T-cell (primary cell): ENCODE results near the gene IGFL2. TPM values are rescaled to one million over a fixed set of nuclear protein-coding genes. Genes with fewer than 3 reads are reported as not detected.

Source experiments
- ATAC-seq, 4 experiments: fragments of 200-7000 bp in 3 of 4; fragments of 150-1000 bp in 1 of 4; cut with Tn5 transposase; replicated peaks in 1 of 4; 1 replicate in 3 of 4; 2 replicates in 1 of 4; pipeline ENCODE4 v1.10.0; 2021; ENCODE audit warnings: moderate library complexity in 3 of 4, mild to moderate bottlenecking in 2 of 4, moderate number of reproducible peaks in 1 of 4
- CTCF ChIA-PET, 2 donors: fragments of 300-600 bp; sonication (Branson Sonifier 250); formaldehyde crosslinking; loops; one replicate each; lab custom pipeline; 2022; ENCODE audit warnings: antibody characterized with exemption in 2 of 2; lab: Charles Lee
- POLR2A ChIA-PET, 2 donors: fragments of 300-600 bp; sonication (Branson Sonifier 250); formaldehyde crosslinking; loops; one replicate each; lab custom pipeline; 2022; ENCODE audit warnings: antibody characterized with exemption in 2 of 2; lab: Charles Lee
- DNase-seq, 35 experiments: peaks; one replicate each; pipeline versions ENCODE4 v3.0.0 to v3.0.0-alpha.2; 2013 to 2023
- H3K27ac ChIP-seq: one replicate; pipeline ENCODE4 v1.5.1; 2013; ENCODE audit warnings: low read length
- H3K27me3 ChIP-seq, 2 experiments: replicated peaks in 1 of 2; 1 replicate in 1 of 2; 2 replicates in 1 of 2; pipeline versions ENCODE4 v1.6.1 to v1.7.0; 2013; ENCODE audit warnings: low read length in 1 of 2, mixed read lengths in 1 of 2; ENCODE audit not compliant: control insufficient read depth in 2 of 2, insufficient read depth in 2 of 2; ENCODE audit errors: extremely low read depth in 1 of 2
- H3K36me3 ChIP-seq, 2 donors: 1 replicate in 1 of 2; 2 replicates in 1 of 2; pipeline versions ENCODE4 v1.6.1 to v1.7.0; 2013; ENCODE audit warnings: low read length in 1 of 2; ENCODE audit not compliant: control insufficient read depth in 2 of 2, insufficient read depth in 1 of 2; ENCODE audit errors: extremely low read depth in 1 of 2
- H3K4me1 ChIP-seq, 2 experiments: 1 replicate in 1 of 2; 2 replicates in 1 of 2; pipeline versions ENCODE4 v1.6.1 to v1.7.0; 2013; ENCODE audit warnings: low read length in 2 of 2, mixed read lengths in 1 of 2; ENCODE audit not compliant: insufficient read depth in 2 of 2, control insufficient read depth in 1 of 2; ENCODE audit errors: extremely low read depth in 1 of 2
- H3K4me3 ChIP-seq, 2 donors: 1 replicate in 1 of 2; 2 replicates in 1 of 2; pipeline versions ENCODE4 v1.5.1 to v1.7.0; 2013; ENCODE audit warnings: mild to moderate bottlenecking in 2 of 2, low read length in 1 of 2, moderate library complexity in 1 of 2; ENCODE audit not compliant: control insufficient read depth in 1 of 2; ENCODE audit errors: extremely low read depth in 1 of 2
- H3K9me3 ChIP-seq: 2 replicates; pipeline ENCODE4 v1.7.0; 2013
- H3K27ac Mint-ChIP-seq, 2 donors: one replicate each; pipeline ENCODE4 v1.8.0; 2020 to 2021; ENCODE audit warnings: mild to moderate bottlenecking in 2 of 2, mixed read lengths in 2 of 2
- H3K27me3 Mint-ChIP-seq, 2 donors: one replicate each; pipeline ENCODE4 v1.8.0; 2021 to 2022; ENCODE audit warnings: mixed read lengths in 2 of 2
- H3K36me3 Mint-ChIP-seq: one replicate; pipeline ENCODE4 v1.8.0; 2021; ENCODE audit warnings: mixed read lengths
- H3K4me1 Mint-ChIP-seq, 3 donors: one replicate each; pipeline ENCODE4 v1.8.0; 2020 to 2022; ENCODE audit warnings: mixed read lengths in 3 of 3, mild to moderate bottlenecking in 1 of 3
- H3K4me3 Mint-ChIP-seq, 3 donors: one replicate each; pipeline ENCODE4 v1.8.0; 2020 to 2022; ENCODE audit warnings: mild to moderate bottlenecking in 3 of 3, mixed read lengths in 3 of 3, moderate library complexity in 3 of 3
- H3K9me3 Mint-ChIP-seq, 3 donors: one replicate each; pipeline ENCODE4 v1.8.0; 2020 to 2022; ENCODE audit warnings: mixed read lengths in 3 of 3
- WGBS: methylation state at CpG from one replicate; pipeline ENCODE4 v1.1.5; 2013; ENCODE audit warnings: missing lambda C conversion rate; ENCODE audit not compliant: insufficient coverage; 5-methylcytosine and 5-hydroxymethylcytosine counted together
- total RNA-seq, 35 experiments: library from RNA in 6 of 35; stranded (reverse) in 6 of 35; fragments of 120-200 nt in 1 of 35; gene quantifications; one replicate each; pipeline versions ENCODE4 v1.2.1 to v1.2.4 and lab custom pipeline; 2013 to 2026

Gene IGFL2
- total RNA-seq, 5 donors from 2014 or later (not counting 1 experiment from before 2014, with no cell fraction given) = 0.32 TPM; not detected in 4

GRCh38 chr19:46209051-46209450 is 61.0 kb downstream of the IGFL2 start:
- no peaks in the 10 kb centered on the region for H3K4me1 ChIP-seq
- ATAC-seq (no peak), DNase-seq (no peak)
- Mint-ChIP-seq H3K27ac (no peak overlapping the region), H3K4me1 (peaks cover 4 to 13% (median 6%) of the 10 kb centered on the region in 3 donors), H3K27me3 (peaks cover 20 to 49% of the 10 kb centered on the region in 2 donors), H3K36me3 (no peaks in the 10 kb centered on the region), H3K9me3 (no peaks in the 10 kb centered on the region), H3K4me3 (no peak overlapping the region)
- no peaks in the 10 kb centered on the region for H3K9me3 ChIP-seq
- H3K27ac ChIP-seq = no peak overlapping the region
- H3K36me3 ChIP-seq = no peaks in the 10 kb centered on the region
- H3K4me3 ChIP-seq = no peak overlapping the region
- ChIA-PET POLR2A (no interaction called here), CTCF (interaction anchor here in 1 of 2 donors (0.6 kb wide), 1 partner anchor 72 kb away, joined by 9 read pairs; no protein-coding TSS in a partner anchor)
- WGBS = 44% methylated on average over 1 of the region's 3 CpGs
- H3K27me3 ChIP-seq = peaks cover 7 to 39% of the 10 kb centered on the region in 2 experiments

GRCh38 chr19:46209472-46209871 is 61.4 kb downstream of the IGFL2 start:
- Mint-ChIP-seq H3K27me3 (peaks cover 25 to 52% of the 10 kb centered on the region in 2 donors), H3K4me3 (no peak overlapping the region), H3K36me3 (no peaks in the 10 kb centered on the region), H3K9me3 (no peaks in the 10 kb centered on the region), H3K4me1 (peaks cover 4 to 13% (median 6%) of the 10 kb centered on the region in 3 donors), H3K27ac (no peak overlapping the region)
- Histone ChIP-seq H3K36me3 (no peaks in the 10 kb centered on the region), H3K27me3 (peaks cover 7 to 36% of the 10 kb centered on the region in 2 experiments), H3K4me3 (no peak overlapping the region), H3K27ac (no peak overlapping the region), H3K9me3 (no peaks in the 10 kb centered on the region), H3K4me1 (no peaks in the 10 kb centered on the region)
- ATAC-seq = no peak
- ChIA-PET POLR2A (no interaction called here), CTCF (no interaction called here)
- no peak for DNase-seq
- no CpG with 5 or more reads among the region's 1 CpG for WGBS

- DNase-seq = no peak
- H3K4me1 ChIP-seq = no peaks in the 10 kb centered on the region
- CTCF ChIA-PET = no interaction called here
- WGBS = 43% methylated on average over 1 of the region's 1 CpG
- ATAC-seq = no peak
- H3K4me3 ChIP-seq = no peak overlapping the region
- Mint-ChIP-seq H3K4me1 (peaks cover 4 to 13% (median 6%) of the 10 kb centered on the region in 3 donors), H3K36me3 (no peaks in the 10 kb centered on the region), H3K4me3 (no peak overlapping the region), H3K9me3 (no peaks in the 10 kb centered on the region), H3K27ac (no peak overlapping the region), H3K27me3 (peaks cover 24 to 48% of the 10 kb centered on the region in 2 donors)
- peaks cover 7 to 33% of the 10 kb centered on the region in 2 experiments for H3K27me3 ChIP-seq
- no peaks in the 10 kb centered on the region for H3K36me3 ChIP-seq
- H3K27ac ChIP-seq = no peak overlapping the region
- POLR2A ChIA-PET = no interaction called here
- H3K9me3 ChIP-seq = no peaks in the 10 kb centered on the region
Measured at GRCh38 chr19:46210669-46211068, 62.6 kb downstream of the IGFL2 start.

Other genes with a start within 250 kb of the IGFL2 start
- 10 to 100 TPM in 3 of 5 donors, 1 to 10 TPM in 2; 7.3 to 17.5 (median 16.9) TPM for gene MYPOP, start 245.6 kb upstream of the IGFL2 start, total RNA-seq
- not detected for gene NANOS2, start 233.5 kb upstream of the IGFL2 start, total RNA-seq
- under 1 TPM in 1 of 5 donors, not detected in 4; 0.03 TPM for gene NOVA2, start 174.4 kb upstream of the IGFL2 start, total RNA-seq
- 10 to 100 TPM; 18.3 to 42.9 (median 39.4) TPM for gene CCDC61, start 152.8 kb upstream of the IGFL2 start, total RNA-seq
- not detected for gene PGLYRP1, start 125.2 kb upstream of the IGFL2 start, total RNA-seq
- gene IGFL4, start 107.2 kb upstream of the IGFL2 start, total RNA-seq = not detected
- gene IGFL3, start 23.6 kb upstream of the IGFL2 start, total RNA-seq = not detected
- not detected for gene IGFL1, start 81.5 kb downstream of the IGFL2 start, total RNA-seq
- under 1 TPM in 3 of 5 donors, not detected in 2; 0.13 to 0.76 (median 0.26) TPM for gene HIF3A, start 148.8 kb downstream of the IGFL2 start, total RNA-seq
- 10 to 100 TPM; 40.3 to 59.7 (median 42.8) TPM for gene PPP5C, start 198.8 kb downstream of the IGFL2 start, total RNA-seq